ENCODE results near the gene SRGAP1. TPM values are rescaled to one million over a fixed set of nuclear protein-coding genes. Genes with fewer than 3 reads are reported as not detected.

The SRGAP1 gene
- total RNA-seq, 3 donors from 2014 or later (not counting 1 experiment from before 2014, with no cell fraction given), result 0.10 to 0.49 (median 0.16) TPM

GRCh38 chr12:64181430-64182291, 337.2 kb downstream of the SRGAP1 start:
- Histone ChIP-seq H3K36me3 (ENCODE audit: control insufficient read depth, insufficient read depth, low read length) (no peaks in the 10 kb centered on the region), H3K27me3 (ENCODE audit: control insufficient read depth, insufficient read depth, low read length) (no peaks in the 10 kb centered on the region), H3K4me3 (ENCODE audit: low read length) (no peak overlapping the region), H3K9me3 (ENCODE audit: control insufficient read depth, insufficient read depth, low read length) (no peaks in the 10 kb centered on the region), H3K4me1 (ENCODE audit: control insufficient read depth, insufficient read depth, low read length) (no peaks in the 10 kb centered on the region), H3K27ac (ENCODE audit: low read length) (no peak overlapping the region)
- intact Hi-C loops (cut with micrococcal nuclease), result no loop called here
- Mint-ChIP-seq H3K4me1 (no peaks in the 10 kb centered on the region), H3K36me3 (no peaks in the 10 kb centered on the region), H3K27ac (no peak overlapping the region), H3K9me3 (no peaks in the 10 kb centered on the region), H3K27me3 (ENCODE audit: low read depth in 2 of 2) (peaks cover 0 to 2% of the 10 kb centered on the region in 2 donors), H3K4me3 (no peak overlapping the region)
- TF ChIP-seq CTCF (IDR thresholded peaks at IDR 0.05), result no peak
- 58% methylated on average over 3 of the region's 3 CpGs for WGBS (ENCODE audit: insufficient coverage)
- ATAC-seq, result no peak
- DNase-seq, result no peak

- ATAC-seq (no peak), DNase-seq (no peak)
- H3K4me3 ChIP-seq (ENCODE audit: low read length), result no peak overlapping the region
- intact Hi-C loops (cut with micrococcal nuclease), result no loop called here
- Mint-ChIP-seq H3K36me3 (no peaks in the 10 kb centered on the region), H3K27ac (no peak overlapping the region), H3K27me3 (ENCODE audit: low read depth in 2 of 2) (no peaks in the 10 kb centered on the region), H3K9me3 (no peaks in the 10 kb centered on the region), H3K4me1 (no peaks in the 10 kb centered on the region), H3K4me3 (no peak overlapping the region)
- no peaks in the 10 kb centered on the region for H3K27me3 ChIP-seq (ENCODE audit: control insufficient read depth, insufficient read depth, low read length)
- WGBS (ENCODE audit: insufficient coverage), result 95% methylated on average over 1 of the region's 1 CpG
- no peaks in the 10 kb centered on the region for H3K36me3 ChIP-seq (ENCODE audit: control insufficient read depth, insufficient read depth, low read length)
- no peak for TF ChIP-seq CTCF (IDR thresholded peaks at IDR 0.05)
- H3K9me3 ChIP-seq (ENCODE audit: control insufficient read depth, insufficient read depth, low read length), result no peaks in the 10 kb centered on the region
- H3K27ac ChIP-seq (ENCODE audit: low read length), result no peak overlapping the region
- no peaks in the 10 kb centered on the region for H3K4me1 ChIP-seq (ENCODE audit: control insufficient read depth, insufficient read depth, low read length)
These were observed 339.7 kb downstream of the SRGAP1 start for GRCh38 chr12:64184216-64184615.

- Mint-ChIP-seq H3K36me3 (no peaks in the 10 kb centered on the region), H3K27me3 (ENCODE audit: low read depth in 2 of 2) (no peaks in the 10 kb centered on the region), H3K27ac (no peak overlapping the region), H3K4me3 (no peak overlapping the region), H3K4me1 (no peaks in the 10 kb centered on the region), H3K9me3 (no peaks in the 10 kb centered on the region)
- 69% methylated on average over 2 of the region's 2 CpGs for WGBS (ENCODE audit: insufficient coverage)
- ATAC-seq (no peak), DNase-seq (no peak)
- Histone ChIP-seq H3K4me3 (ENCODE audit: low read length) (no peak overlapping the region), H3K4me1 (ENCODE audit: control insufficient read depth, insufficient read depth, low read length) (no peaks in the 10 kb centered on the region), H3K27me3 (ENCODE audit: control insufficient read depth, insufficient read depth, low read length) (no peaks in the 10 kb centered on the region), H3K36me3 (ENCODE audit: control insufficient read depth, insufficient read depth, low read length) (no peaks in the 10 kb centered on the region), H3K9me3 (ENCODE audit: control insufficient read depth, insufficient read depth, low read length) (no peaks in the 10 kb centered on the region), H3K27ac (ENCODE audit: low read length) (no peak overlapping the region)
- intact Hi-C loops (cut with micrococcal nuclease), result no loop called here
- TF ChIP-seq CTCF (IDR thresholded peaks at IDR 0.05), result no peak
These were observed 342.3 kb downstream of the SRGAP1 start for GRCh38 chr12:64186789-64187188.

- Mint-ChIP-seq H3K27ac (no peak overlapping the region), H3K36me3 (no peaks in the 10 kb centered on the region), H3K4me1 (no peaks in the 10 kb centered on the region), H3K27me3 (ENCODE audit: low read depth in 2 of 2) (no peaks in the 10 kb centered on the region), H3K4me3 (no peak overlapping the region), H3K9me3 (no peaks in the 10 kb centered on the region)
- H3K27me3 ChIP-seq (ENCODE audit: control insufficient read depth, insufficient read depth, low read length), result no peaks in the 10 kb centered on the region
- ATAC-seq (no peak), DNase-seq (no peak)
- H3K27ac ChIP-seq (ENCODE audit: low read length), result no peak overlapping the region
- no peaks in the 10 kb centered on the region for H3K9me3 ChIP-seq (ENCODE audit: control insufficient read depth, insufficient read depth, low read length)
- no peaks in the 10 kb centered on the region for H3K36me3 ChIP-seq (ENCODE audit: control insufficient read depth, insufficient read depth, low read length)
- 66% methylated on average over 3 of the region's 3 CpGs for WGBS (ENCODE audit: insufficient coverage)
- H3K4me3 ChIP-seq (ENCODE audit: low read length), result no peak overlapping the region
- intact Hi-C loops (cut with micrococcal nuclease), result no loop called here
- no peak for TF ChIP-seq CTCF (IDR thresholded peaks at IDR 0.05)
- H3K4me1 ChIP-seq (ENCODE audit: control insufficient read depth, insufficient read depth, low read length), result no peaks in the 10 kb centered on the region
These were observed 342.9 kb downstream of the SRGAP1 start for GRCh38 chr12:64187370-64187769.

Data from natural killer cell (primary cell).